ENCODE results near the gene TMEM117. TPM values are rescaled to one million over a fixed set of nuclear protein-coding genes. Genes with fewer than 3 reads are reported as not detected.

Gene TMEM117
- total and polyA plus RNA-seq, 11 donors, result 3.7 to 13.5 (median 7.3) TPM

- ATAC-seq (no peak), DNase-seq (no peak)
- H3K27ac ChIP-seq, result no peak overlapping the region
- no peaks in the 10 kb centered on the region for H3K4me1 ChIP-seq
- H3K27me3 ChIP-seq, result no peaks in the 10 kb centered on the region
- H3K9me3 ChIP-seq, result no peaks in the 10 kb centered on the region
- intact Hi-C loops (cut with DNase I), result no loop called here
- no peak for TF ChIP-seq POLR2A (IDR thresholded peaks at IDR 0.05)
- TF ChIP-seq, protein P1, sequence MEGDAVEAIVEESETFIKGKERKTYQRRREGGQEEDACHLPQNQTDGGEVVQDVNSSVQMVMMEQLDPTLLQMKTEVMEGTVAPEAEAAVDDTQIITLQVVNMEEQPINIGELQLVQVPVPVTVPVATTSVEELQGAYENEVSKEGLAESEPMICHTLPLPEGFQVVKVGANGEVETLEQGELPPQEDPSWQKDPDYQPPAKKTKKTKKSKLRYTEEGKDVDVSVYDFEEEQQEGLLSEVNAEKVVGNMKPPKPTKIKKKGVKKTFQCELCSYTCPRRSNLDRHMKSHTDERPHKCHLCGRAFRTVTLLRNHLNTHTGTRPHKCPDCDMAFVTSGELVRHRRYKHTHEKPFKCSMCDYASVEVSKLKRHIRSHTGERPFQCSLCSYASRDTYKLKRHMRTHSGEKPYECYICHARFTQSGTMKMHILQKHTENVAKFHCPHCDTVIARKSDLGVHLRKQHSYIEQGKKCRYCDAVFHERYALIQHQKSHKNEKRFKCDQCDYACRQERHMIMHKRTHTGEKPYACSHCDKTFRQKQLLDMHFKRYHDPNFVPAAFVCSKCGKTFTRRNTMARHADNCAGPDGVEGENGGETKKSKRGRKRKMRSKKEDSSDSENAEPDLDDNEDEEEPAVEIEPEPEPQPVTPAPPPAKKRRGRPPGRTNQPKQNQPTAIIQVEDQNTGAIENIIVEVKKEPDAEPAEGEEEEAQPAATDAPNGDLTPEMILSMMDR (IDR thresholded peaks at IDR 0.05), result no peak
- no peaks in the 10 kb centered on the region for H3K36me3 ChIP-seq
- no peak overlapping the region for H3K4me3 ChIP-seq
- WGBS, 4 donors, result 70 to 91% (median 82%) methylated on average over 2 of the region's 2 CpGs
These were observed 527.1 kb downstream of the TMEM117 start for GRCh38 chr12:44362947-44363346.

DNA sequence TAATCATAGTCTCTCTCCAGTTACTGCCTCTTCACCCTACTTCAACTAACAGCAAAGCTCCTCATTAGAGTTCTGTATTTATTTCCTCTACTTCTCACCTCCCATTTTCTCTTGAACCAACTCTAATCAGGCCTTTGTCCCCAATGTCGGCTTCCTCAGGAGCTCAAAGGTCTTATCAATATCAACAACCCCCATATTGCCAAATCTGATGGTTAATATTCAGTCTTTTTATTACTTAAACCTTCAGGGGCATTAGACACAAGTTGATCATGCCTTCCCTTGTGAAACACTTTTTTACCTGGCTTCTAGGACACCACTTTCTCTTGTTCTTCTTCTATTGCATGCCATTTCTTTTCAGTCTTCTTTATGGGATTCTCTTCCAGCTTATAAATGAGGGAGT is 531.3 kb downstream of the TMEM117 start:
- 88 to 94% (median 91%) methylated on average over 1 of the region's 1 CpG for WGBS, 4 donors
- H3K27ac ChIP-seq, result no peak overlapping the region
- TF ChIP-seq, protein P1 (IDR thresholded peaks at IDR 0.05), result no peak
- TF ChIP-seq POLR2A (IDR thresholded peaks at IDR 0.05), result no peak
- H3K4me1 ChIP-seq, result no peaks in the 10 kb centered on the region
- intact Hi-C loops (cut with DNase I), result no loop called here
- H3K9me3 ChIP-seq, result no peaks in the 10 kb centered on the region
- no peak overlapping the region for H3K4me3 ChIP-seq
- no peaks in the 10 kb centered on the region for H3K36me3 ChIP-seq
- ATAC-seq, result no peak
- DNase-seq, result no peak
- no peaks in the 10 kb centered on the region for H3K27me3 ChIP-seq

GRCh38 chr12:44367916-44368315 is 532.0 kb downstream of the TMEM117 start:
- Histone ChIP-seq H3K27ac (no peak overlapping the region), H3K36me3 (no peaks in the 10 kb centered on the region), H3K4me1 (no peaks in the 10 kb centered on the region), H3K4me3 (no peak overlapping the region), H3K9me3 (no peaks in the 10 kb centered on the region), H3K27me3 (no peaks in the 10 kb centered on the region)
- DNase-seq (no peak), ATAC-seq (no peak)
- intact Hi-C loops (cut with DNase I), result no loop called here
- WGBS, 4 donors, result 64 to 90% (median 76%) methylated on average over 2 of the region's 2 CpGs
- no peak for TF ChIP-seq POLR2A (IDR thresholded peaks at IDR 0.05)
- TF ChIP-seq, protein P1 (IDR thresholded peaks at IDR 0.05), result no peak

GRCh38 chr12:44369998-44370397 is 534.1 kb downstream of the TMEM117 start:
- no peaks in the 10 kb centered on the region for H3K27me3 ChIP-seq
- TF ChIP-seq POLR2A (IDR thresholded peaks at IDR 0.05), result no peak
- TF ChIP-seq, protein P1 (IDR thresholded peaks at IDR 0.05), result no peak
- intact Hi-C loops (cut with DNase I), result no loop called here
- WGBS, 4 donors, result 93 to 100% (median 97%) methylated on average over 1 of the region's 1 CpG
- H3K9me3 ChIP-seq, result no peaks in the 10 kb centered on the region
- no peak overlapping the region for H3K27ac ChIP-seq
- H3K4me1 ChIP-seq, result no peaks in the 10 kb centered on the region
- DNase-seq, result no peak
- no peaks in the 10 kb centered on the region for H3K36me3 ChIP-seq
- no peak overlapping the region for H3K4me3 ChIP-seq
- no peak for ATAC-seq
